DND-41 (cell line): Measurements from ENCODE around the gene PDGFRB.

Source experiments
- ATAC-seq: fragments of 200-7000 bp; cut with Tn5 transposase; 3 replicates; pipeline ENCODE4 v1.9.1; 2021; ENCODE audit warnings: low read depth; ENCODE audit not compliant: insufficient read depth
- DNase-seq: peaks from one replicate; pipeline ENCODE4 v3.0.0-alpha.2; 2020
- H2AFZ ChIP-seq: 2 replicates; pipeline ENCODE4 v1.6.0; 2012; ENCODE audit warnings: low read depth, low read length
- H3K27ac ChIP-seq: 2 replicates; pipeline ENCODE4 v1.5.1; 2012; ENCODE audit warnings: low read length, inconsistent platforms
- H3K27me3 ChIP-seq: fragments of 200-600 bp; sonication (generic); 2 replicates; pipeline ENCODE4 v1.6.0; 2012; ENCODE audit warnings: low read length, mild to moderate bottlenecking, inconsistent platforms; ENCODE audit not compliant: insufficient read depth, poor library complexity
- H3K36me3 ChIP-seq: 2 replicates; pipeline ENCODE4 v1.5.1; 2012; ENCODE audit warnings: low read length, inconsistent platforms; ENCODE audit not compliant: insufficient read depth
- H3K4me1 ChIP-seq: 2 replicates; pipeline ENCODE4 v1.5.1; 2012; ENCODE audit warnings: mild to moderate bottlenecking, low read length; ENCODE audit not compliant: insufficient read depth
- H3K4me2 ChIP-seq: 2 replicates; pipeline ENCODE4 v1.6.0; 2012; ENCODE audit warnings: mild to moderate bottlenecking, moderate library complexity, low read length, inconsistent platforms; ENCODE audit not compliant: insufficient read depth
- H3K4me3 ChIP-seq, 2 experiments: fragments of 200-600 bp in 1 of 2; shearing (Covaris generic) in 1 of 2; 2 replicates each; pipeline ENCODE4 v1.5.1; 2012 to 2016; ENCODE audit warnings: inconsistent platforms in 2 of 2, low read length in 2 of 2, mild to moderate bottlenecking in 2 of 2, low read depth in 1 of 2, moderate library complexity in 1 of 2
- H3K79me2 ChIP-seq: 2 replicates; pipeline ENCODE4 v1.6.0; 2012; ENCODE audit warnings: low read length, inconsistent platforms; ENCODE audit not compliant: insufficient read depth
- H3K9ac ChIP-seq: 2 replicates; pipeline ENCODE4 v1.6.0; 2012; ENCODE audit warnings: low read depth, mild to moderate bottlenecking, inconsistent platforms, low read length, moderate library complexity
- H3K9me3 ChIP-seq: 2 replicates; pipeline ENCODE4 v1.5.1; 2012; ENCODE audit warnings: low read length, moderate library complexity, mild to moderate bottlenecking, inconsistent platforms; ENCODE audit not compliant: insufficient read depth, severe bottlenecking
- H4K20me1 ChIP-seq: 2 replicates; pipeline ENCODE4 v1.6.0; 2012; ENCODE audit warnings: low read length; ENCODE audit not compliant: insufficient read depth
- EZH2 ChIP-seq: IDR thresholded peaks from 3 replicates; pipeline ENCODE4 v1.6.1; 2012; ENCODE audit warnings: borderline replicate concordance, low read depth, mild to moderate bottlenecking, moderate library complexity, low read length, inconsistent platforms; ENCODE audit not compliant: severe bottlenecking
- TF ChIP-seq, protein P1 (sequence below): IDR thresholded peaks from 2 replicates; pipeline ENCODE4 v1.5.1; 2012; ENCODE audit warnings: borderline replicate concordance, low read length, moderate library complexity, mild to moderate bottlenecking; ENCODE audit not compliant: poor library complexity, severe bottlenecking; ENCODE audit errors: extremely low read depth

Gene PDGFRB

DNA sequence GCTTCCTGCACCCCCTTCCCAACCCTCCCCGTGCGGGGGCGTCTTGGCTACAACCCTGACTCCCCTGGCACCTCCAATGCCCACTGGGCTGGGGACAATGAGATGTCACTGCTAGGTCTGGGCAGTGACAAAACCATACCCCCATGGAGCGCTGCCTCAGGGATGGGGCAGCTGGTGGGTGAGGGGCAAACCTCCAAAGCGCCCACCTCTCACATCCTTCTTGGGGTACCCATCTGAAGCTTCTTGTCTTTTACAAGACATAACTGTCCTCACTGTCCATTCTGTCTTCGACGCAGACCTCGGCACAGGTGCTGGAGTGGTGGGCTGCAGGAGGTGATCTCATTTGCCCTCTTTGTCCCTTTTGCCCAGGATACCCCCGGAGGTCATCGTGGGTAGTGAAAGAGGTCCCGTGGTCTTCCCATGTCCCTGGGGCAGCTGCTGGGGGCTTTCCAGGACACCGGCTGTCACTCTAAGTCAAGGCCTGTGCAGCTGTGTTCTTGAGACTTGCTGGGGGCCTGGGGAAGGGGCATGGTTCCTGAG lies 41.5 kb downstream of the PDGFRB start:
- DNase-seq (no peak), ATAC-seq (no peak)
- no peak overlapping the region for H3K9ac ChIP-seq
- H3K9me3 ChIP-seq, result no peaks in the 10 kb centered on the region
- no peaks in the 10 kb centered on the region for H3K36me3 ChIP-seq
- H3K27ac ChIP-seq, result no peak overlapping the region
- no peaks in the 10 kb centered on the region for H3K4me1 ChIP-seq
- H3K27me3 ChIP-seq, result peaks cover 14% of the 10 kb centered on the region
- H4K20me1 ChIP-seq, result no peaks in the 10 kb centered on the region
- H3K4me2 ChIP-seq, result no peak overlapping the region
- H3K79me2 ChIP-seq, result no peaks in the 10 kb centered on the region
- H2AFZ ChIP-seq, result no peak overlapping the region
- no peak overlapping the region for H3K4me3 ChIP-seq
- TF ChIP-seq, protein P1, sequence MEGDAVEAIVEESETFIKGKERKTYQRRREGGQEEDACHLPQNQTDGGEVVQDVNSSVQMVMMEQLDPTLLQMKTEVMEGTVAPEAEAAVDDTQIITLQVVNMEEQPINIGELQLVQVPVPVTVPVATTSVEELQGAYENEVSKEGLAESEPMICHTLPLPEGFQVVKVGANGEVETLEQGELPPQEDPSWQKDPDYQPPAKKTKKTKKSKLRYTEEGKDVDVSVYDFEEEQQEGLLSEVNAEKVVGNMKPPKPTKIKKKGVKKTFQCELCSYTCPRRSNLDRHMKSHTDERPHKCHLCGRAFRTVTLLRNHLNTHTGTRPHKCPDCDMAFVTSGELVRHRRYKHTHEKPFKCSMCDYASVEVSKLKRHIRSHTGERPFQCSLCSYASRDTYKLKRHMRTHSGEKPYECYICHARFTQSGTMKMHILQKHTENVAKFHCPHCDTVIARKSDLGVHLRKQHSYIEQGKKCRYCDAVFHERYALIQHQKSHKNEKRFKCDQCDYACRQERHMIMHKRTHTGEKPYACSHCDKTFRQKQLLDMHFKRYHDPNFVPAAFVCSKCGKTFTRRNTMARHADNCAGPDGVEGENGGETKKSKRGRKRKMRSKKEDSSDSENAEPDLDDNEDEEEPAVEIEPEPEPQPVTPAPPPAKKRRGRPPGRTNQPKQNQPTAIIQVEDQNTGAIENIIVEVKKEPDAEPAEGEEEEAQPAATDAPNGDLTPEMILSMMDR, result no peak
- TF ChIP-seq EZH2, result no peak

DNA sequence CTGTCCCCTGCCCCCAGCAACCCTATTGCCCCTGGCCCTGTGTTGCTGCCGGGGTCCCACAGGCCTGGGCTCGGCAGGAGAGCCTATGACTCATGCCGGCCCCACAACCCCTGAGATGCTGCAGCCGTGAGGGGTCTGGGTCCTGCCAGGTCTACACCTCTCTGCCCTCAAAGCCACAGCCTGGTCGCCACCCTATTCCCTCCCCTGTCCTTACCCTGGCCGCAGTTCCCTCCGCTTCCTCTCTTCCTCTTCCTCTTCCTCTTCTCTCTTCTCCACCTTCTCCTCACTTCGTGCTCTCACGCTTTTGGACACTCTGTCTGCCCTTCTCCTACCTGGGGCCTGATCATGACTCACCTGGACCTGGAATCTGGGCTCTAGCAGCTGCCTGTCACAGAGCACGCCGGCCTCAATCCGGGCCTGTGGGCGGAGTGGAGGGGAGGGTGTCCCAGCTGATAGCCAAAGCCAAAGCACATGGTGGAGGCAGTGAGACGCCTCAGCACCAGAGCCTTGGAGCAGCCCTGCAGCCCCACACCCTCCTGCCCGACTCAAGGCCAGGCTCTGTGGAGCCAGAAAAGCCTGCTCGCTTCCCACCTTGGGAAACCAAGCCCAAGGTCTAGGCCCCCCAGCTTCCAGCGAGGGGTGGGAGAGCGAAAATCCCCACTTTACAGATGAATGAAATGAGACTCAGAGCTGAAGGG lies 42.4 kb downstream of the PDGFRB start:
- H3K36me3 ChIP-seq, result no peaks in the 10 kb centered on the region
- no peak overlapping the region for H2AFZ ChIP-seq
- ATAC-seq (peak; percentile 22; the same call in 1 of the 3 replicates), DNase-seq (no peak)
- H3K9me3 ChIP-seq, result no peaks in the 10 kb centered on the region
- no peak overlapping the region for H3K4me3 ChIP-seq
- no peak for TF ChIP-seq EZH2
- TF ChIP-seq, protein P1, result no peak
- no peaks in the 10 kb centered on the region for H3K79me2 ChIP-seq
- no peaks in the 10 kb centered on the region for H4K20me1 ChIP-seq
- no peaks in the 10 kb centered on the region for H3K4me1 ChIP-seq
- H3K27ac ChIP-seq, result no peak overlapping the region
- no peak overlapping the region for H3K9ac ChIP-seq
- H3K27me3 ChIP-seq, result peaks cover 16% of the 10 kb centered on the region
- H3K4me2 ChIP-seq, result no peak overlapping the region

DNA sequence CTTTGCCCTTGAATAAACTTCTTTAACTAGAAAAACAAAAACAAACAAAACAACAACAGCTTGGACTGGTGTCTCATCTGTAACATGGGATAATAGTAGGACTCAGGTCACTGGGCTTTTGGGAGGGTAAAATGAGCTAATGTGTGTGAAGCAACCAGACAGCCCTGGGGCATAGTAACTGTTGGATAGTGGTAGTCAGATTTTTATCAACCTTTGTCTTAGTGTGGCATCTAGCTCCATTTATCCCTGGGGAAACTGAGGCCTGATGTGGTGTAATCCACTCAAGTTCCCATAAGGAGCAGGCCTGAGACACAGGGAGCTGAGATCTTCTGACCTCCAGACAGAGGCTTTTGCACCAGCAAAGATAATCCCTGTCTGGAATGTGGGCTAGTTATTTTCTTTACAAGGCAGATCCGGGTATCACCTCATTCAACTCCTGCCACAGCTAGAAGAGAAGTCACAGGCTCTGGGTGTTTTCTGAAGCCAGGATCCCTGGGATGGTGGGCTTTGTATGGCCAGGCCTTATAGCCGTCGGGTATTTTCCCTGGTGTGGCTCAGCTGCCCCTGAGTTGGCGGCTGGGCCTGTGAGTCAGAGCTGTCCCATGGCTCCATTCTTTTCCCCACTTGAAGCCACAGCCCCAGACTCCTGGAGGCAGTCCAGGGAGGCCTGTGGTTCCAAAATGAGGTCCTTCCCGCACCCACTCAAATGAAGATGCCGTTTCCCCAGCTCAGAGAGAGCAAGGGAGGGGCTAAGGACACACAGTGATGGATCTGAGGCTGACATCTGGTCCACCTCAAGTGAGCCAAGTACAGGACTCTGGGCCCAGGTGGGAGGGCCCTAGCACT lies 43.2 kb downstream of the PDGFRB start:
- Histone ChIP-seq H3K27me3 (peaks cover 20% of the 10 kb centered on the region), H3K9me3 (no peaks in the 10 kb centered on the region), H4K20me1 (no peaks in the 10 kb centered on the region), H3K79me2 (no peaks in the 10 kb centered on the region), H3K36me3 (no peaks in the 10 kb centered on the region), H3K9ac (no peak overlapping the region), H3K27ac (no peak overlapping the region), H3K4me2 (no peak overlapping the region), H2AFZ (no peak overlapping the region), H3K4me1 (no peaks in the 10 kb centered on the region), H3K4me3 (no peak overlapping the region)
- TF ChIP-seq EZH2, result no peak
- TF ChIP-seq, protein P1, result no peak
- DNase-seq, result no peak
- no peak for ATAC-seq
